ENCODE measurements around the gene BAHCC1.

Gene BAHCC1

DNA sequence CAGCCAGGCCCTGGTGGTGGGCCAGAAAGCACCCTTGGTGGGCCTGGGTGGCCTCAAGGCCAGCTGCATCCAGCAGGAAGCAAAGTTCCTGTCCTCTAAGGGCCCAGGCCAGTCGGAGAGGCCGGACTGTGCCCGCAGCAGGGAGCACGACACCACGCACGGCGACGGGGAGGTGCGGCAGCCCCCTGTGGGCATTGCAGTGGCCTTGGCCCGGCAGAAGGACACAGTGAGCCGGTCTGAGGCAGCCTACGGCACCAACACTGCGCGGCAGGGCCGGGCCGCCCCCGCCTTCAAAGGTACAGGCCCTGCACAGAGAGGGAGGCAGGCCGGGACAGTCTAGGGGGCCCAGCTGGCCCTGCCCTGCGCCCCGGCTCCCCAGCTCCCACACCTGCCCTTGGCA, 48.0 kb downstream of the BAHCC1 start:
- no peak overlapping the region for H3K4me3 ChIP-seq (ENCODE audit: low read length)
- TF ChIP-seq, protein P1, sequence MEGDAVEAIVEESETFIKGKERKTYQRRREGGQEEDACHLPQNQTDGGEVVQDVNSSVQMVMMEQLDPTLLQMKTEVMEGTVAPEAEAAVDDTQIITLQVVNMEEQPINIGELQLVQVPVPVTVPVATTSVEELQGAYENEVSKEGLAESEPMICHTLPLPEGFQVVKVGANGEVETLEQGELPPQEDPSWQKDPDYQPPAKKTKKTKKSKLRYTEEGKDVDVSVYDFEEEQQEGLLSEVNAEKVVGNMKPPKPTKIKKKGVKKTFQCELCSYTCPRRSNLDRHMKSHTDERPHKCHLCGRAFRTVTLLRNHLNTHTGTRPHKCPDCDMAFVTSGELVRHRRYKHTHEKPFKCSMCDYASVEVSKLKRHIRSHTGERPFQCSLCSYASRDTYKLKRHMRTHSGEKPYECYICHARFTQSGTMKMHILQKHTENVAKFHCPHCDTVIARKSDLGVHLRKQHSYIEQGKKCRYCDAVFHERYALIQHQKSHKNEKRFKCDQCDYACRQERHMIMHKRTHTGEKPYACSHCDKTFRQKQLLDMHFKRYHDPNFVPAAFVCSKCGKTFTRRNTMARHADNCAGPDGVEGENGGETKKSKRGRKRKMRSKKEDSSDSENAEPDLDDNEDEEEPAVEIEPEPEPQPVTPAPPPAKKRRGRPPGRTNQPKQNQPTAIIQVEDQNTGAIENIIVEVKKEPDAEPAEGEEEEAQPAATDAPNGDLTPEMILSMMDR (IDR thresholded peaks at IDR 0.05; ENCODE audit: insufficient read depth, low read depth, low read length, missing control alignments), result no peak
- no peak for DNase-seq (ENCODE audit: low read depth)

DNA sequence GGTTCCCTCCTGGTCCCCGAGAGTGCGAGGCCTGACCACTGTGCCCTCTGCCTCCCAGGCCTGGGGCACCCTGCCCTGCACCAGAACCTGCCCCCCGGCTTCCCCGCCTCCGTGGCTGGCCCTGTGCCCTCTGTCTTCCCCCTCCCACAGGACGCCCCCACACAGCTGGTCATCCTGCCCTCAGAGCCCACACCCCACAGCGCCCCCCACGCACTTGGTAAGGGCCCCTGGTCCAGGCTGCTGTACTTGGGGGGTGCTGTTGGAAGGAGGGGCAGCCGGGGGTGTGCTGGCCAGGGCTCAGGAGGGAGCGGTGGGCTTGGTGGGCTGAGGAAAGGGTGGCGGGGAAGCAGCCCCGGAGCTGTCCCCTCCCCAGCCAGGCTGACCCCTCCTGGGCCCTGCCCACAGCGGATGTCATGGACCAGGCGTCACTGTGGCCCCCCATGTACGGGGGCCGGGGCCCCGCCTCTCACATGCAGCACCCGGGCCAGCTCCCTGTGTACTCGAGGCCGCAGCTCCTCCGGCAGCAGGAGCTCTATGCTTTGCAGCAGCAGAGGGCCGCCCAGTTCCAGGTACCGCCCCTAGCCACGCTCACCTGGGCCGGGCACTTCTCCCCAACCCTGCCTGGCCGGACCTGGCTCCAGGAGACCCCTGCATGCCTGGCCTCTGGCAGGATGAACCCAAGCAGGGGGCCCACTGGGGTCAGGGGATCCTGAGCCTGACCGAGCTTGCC, 49.5 kb downstream of the BAHCC1 start:
- H3K4me3 ChIP-seq (ENCODE audit: low read length), result no peak overlapping the region
- no peak for DNase-seq (ENCODE audit: low read depth)
- TF ChIP-seq, protein P1 (IDR thresholded peaks at IDR 0.05; ENCODE audit: insufficient read depth, low read depth, low read length, missing control alignments), result no peak

DNA sequence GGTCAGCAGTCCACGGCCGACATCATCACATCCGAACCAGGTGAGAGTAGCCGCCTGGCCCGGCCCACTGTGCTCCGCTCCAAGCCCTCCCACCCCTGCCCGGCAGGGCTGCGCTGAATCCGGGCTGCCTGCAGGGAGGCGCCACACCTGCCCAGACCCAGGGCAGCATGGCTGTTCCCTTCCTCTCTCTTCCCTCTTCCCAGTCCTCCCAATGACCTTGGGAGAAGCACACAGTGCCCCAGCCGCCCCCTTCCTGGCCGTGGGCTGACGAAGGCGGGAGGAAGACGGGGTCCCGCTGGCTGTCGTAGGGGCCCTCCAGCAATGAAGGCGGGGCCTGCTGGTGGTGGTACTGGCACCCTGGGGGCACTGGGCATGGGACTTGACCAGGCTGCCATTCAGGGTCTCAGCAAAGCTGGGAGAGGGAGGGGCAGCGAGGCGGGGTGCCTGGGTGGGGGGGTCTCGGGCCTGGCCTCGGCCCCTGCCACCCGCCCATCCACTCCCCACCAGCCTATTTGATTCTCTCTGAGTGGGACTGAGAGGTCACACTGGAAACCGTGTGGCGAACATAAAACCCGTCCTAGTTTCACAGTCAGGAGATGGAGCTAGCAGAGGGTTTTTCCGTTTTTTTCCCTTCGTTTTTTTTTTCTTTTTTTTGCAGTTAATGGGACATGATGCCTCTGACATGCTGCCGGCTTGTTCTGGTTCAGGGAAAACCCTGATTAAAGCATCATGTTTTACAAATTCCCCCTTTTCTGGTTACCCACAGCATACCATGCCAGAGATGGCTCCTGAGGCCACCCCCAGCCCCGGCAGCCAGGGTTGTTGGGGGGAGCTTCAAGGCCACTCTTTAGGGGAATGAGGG, 50.6 kb downstream of the BAHCC1 start:
- no peak for DNase-seq (ENCODE audit: low read depth)
- TF ChIP-seq, protein P1 (IDR thresholded peaks at IDR 0.05; ENCODE audit: insufficient read depth, low read depth, low read length, missing control alignments), result no peak
- no peak overlapping the region for H3K4me3 ChIP-seq (ENCODE audit: low read length)

GRCh38 chr17:81447331-81447933, 52.2 kb downstream of the BAHCC1 start:
- TF ChIP-seq, protein P1 (IDR thresholded peaks at IDR 0.05; ENCODE audit: insufficient read depth, low read depth, low read length, missing control alignments), result no peak
- DNase-seq (ENCODE audit: low read depth), result no peak
- H3K4me3 ChIP-seq (ENCODE audit: low read length), result no peak overlapping the region

DNA sequence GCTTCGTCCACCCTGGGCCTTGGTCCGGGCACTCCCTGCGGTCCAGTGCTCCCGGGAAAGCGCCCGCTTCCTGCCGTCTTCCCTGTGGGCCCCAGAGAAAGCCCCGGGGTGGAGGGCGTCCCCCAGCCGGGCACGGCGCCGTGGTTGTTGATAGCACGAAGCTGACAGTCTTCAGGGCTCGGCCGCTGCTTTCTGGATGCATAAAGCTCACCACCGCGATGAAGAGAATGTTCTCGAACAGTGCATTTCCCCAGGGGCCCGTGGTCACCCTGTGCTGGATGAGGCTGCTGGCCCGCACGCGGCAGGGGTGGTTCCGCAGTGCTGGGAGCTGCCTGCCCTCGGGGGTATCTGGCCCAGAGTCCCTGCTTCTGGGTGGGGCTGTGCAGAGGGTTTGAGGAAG, 53.2 kb downstream of the BAHCC1 start:
- no peak overlapping the region for H3K4me3 ChIP-seq (ENCODE audit: low read length)
- TF ChIP-seq, protein P1 (IDR thresholded peaks at IDR 0.05; ENCODE audit: insufficient read depth, low read depth, low read length, missing control alignments), result no peak
- no peak for DNase-seq (ENCODE audit: low read depth)

GRCh38 chr17:81448950-81449349, 53.7 kb downstream of the BAHCC1 start:
- no peak overlapping the region for H3K4me3 ChIP-seq (ENCODE audit: low read length)
- no peak for DNase-seq (ENCODE audit: low read depth)
- TF ChIP-seq, protein P1 (IDR thresholded peaks at IDR 0.05; ENCODE audit: insufficient read depth, low read depth, low read length, missing control alignments), result no peak
